ENCODE data around the gene ZNF30. TPM values are rescaled to one million over a fixed set of nuclear protein-coding genes. Genes with fewer than 3 reads are reported as not detected.
A peak's percentile ranks its signal among the peaks of the same experiment; 100 is the strongest.
"Not testable (repeated sequence)": the region's sequence is repeated elsewhere in the genome, so short reads cannot be mapped to it uniquely, and the experiment has no call there.

ZNF30 gene
- total and polyA plus RNA-seq, 8 donors, result 1.1 to 3.1 (median 2.5) TPM

DNA sequence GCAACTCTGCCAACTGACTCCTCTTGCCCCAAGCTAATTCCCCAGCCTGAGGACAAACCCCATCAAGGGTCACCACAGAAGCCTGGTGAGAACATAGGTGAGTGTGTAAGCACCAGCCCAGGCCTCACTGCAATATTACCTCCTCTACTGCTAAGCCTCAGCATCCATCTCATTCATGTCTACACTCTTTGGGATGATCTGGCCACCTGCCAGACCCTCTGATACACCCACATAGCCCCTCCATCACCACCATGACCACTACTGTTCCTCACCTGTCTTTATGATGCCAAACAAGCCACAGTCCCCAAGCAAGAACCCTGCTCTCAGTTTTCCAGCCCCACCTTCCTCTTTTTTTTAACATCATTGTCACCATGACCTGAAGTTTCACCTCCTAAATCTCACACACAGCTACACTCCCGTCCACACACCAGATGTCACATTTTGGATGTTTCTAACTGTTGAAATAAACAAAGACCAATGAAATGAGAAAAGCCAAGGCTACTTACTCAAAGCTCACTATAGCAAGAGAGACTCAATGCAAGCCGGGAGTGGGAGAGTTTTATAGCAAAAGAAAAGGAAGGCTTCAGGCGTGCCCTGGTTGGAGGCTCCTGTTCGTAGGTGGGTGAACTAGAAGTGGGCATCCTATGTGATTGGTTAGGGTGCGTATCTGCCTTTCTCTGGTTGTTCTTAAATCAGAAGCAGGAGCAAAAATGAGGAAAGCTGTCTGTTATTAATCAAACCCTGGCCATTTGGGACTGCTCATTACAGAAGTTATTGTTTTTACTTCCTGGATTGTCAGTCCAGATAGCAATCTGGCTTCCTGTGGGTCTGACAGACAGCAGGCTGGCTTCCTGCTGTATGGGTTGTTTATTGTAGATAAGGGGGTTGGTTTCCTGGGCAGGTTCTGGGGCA, 35.3 kb downstream of the ZNF30 start:
- H3K27me3 ChIP-seq, result no peaks in the 10 kb centered on the region
- H3K9me3 ChIP-seq, result peaks cover 0 to 13% (median 1%) of the 10 kb centered on the region in 4 donors
- FAIRE-seq (no peak), DNase-seq (peak in 1 of 6 donors; percentile 26), ATAC-seq (peak in 3 of 4 donors; percentile 40 to 49 (median 49))
- H3K4me1 ChIP-seq, result peaks cover 0 to 10% (median 5%) of the 10 kb centered on the region in 3 donors
- H3K27ac ChIP-seq, result peak overlapping the region in 1 of 4 donors; percentile 0
- TF ChIP-seq, protein P1, sequence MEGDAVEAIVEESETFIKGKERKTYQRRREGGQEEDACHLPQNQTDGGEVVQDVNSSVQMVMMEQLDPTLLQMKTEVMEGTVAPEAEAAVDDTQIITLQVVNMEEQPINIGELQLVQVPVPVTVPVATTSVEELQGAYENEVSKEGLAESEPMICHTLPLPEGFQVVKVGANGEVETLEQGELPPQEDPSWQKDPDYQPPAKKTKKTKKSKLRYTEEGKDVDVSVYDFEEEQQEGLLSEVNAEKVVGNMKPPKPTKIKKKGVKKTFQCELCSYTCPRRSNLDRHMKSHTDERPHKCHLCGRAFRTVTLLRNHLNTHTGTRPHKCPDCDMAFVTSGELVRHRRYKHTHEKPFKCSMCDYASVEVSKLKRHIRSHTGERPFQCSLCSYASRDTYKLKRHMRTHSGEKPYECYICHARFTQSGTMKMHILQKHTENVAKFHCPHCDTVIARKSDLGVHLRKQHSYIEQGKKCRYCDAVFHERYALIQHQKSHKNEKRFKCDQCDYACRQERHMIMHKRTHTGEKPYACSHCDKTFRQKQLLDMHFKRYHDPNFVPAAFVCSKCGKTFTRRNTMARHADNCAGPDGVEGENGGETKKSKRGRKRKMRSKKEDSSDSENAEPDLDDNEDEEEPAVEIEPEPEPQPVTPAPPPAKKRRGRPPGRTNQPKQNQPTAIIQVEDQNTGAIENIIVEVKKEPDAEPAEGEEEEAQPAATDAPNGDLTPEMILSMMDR (IDR thresholded peaks at IDR 0.05), result no peak
- peak overlapping the region in 1 of 4 donors; percentile 98 for H3K4me3 ChIP-seq
- intact Hi-C loops (cut with DNase I), result loop anchor here in 1 of 3 donors (10.0 kb wide), 1 partner anchor 53 kb away; no protein-coding TSS in a partner anchor
- WGBS, 2 donors, result 75 to 79% methylated on average over 5 of the region's 5 CpGs
- peaks cover 5 to 28% (median 20%) of the 10 kb centered on the region in 3 donors for H3K36me3 ChIP-seq

DNA sequence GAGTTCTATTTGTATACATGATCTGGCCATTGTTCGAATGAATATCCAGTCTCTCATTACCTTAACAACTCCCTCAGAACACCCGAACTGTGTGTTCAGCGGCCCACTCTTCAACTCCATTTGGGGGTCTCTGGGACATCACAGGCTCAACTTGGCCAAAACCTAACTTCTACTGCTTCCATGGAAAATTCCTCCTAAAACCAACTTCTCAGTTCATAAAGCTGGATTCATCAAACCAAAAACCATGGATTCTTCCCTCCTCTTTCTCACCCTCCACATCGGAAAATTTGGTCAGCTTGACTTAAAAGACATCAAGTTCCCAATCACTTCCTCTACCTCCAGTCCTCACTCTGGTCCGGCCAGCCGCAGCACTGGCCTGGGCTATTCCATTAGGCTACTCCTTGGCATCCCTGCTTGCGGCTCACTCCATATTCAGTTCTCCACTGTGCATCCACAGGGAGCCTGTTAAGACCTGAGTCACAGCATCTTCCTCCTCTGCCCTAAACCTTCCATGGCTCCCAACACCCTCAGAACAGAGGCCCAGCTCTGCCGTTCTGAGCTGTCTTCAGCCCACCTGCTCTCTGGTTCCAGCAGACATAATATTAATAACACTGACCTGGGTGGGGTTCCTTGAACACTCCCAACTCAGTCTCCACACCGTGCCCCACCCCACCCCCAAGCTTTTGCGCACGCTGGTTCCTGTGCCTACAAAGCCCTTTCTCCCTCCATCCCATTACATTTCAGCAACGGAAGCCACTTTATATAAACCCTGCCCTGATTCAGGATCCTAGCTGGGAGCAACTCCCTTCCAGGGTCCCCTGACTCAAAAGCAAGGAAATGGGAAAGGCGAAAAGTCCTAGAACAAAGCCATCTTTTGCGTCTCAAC, 36.2 kb downstream of the ZNF30 start:
- 30 to 32% methylated on average over 14 of the region's 14 CpGs for WGBS, 2 donors
- TF ChIP-seq, protein P1 (IDR thresholded peaks at IDR 0.05), result no peak
- Histone ChIP-seq H3K9me3 (peaks cover 0 to 8% (median 0%) of the 10 kb centered on the region in 4 donors), H3K4me1 (peaks cover 0 to 10% (median 5%) of the 10 kb centered on the region in 3 donors), H3K27ac (peak overlapping the region in 3 of 4 donors; percentile 0 to 53 (median 10)), H3K27me3 (no peaks in the 10 kb centered on the region), H3K4me3 (peak overlapping the region; percentile 96 to 98 (median 97)), H3K36me3 (peaks cover 5 to 19% (median 17%) of the 10 kb centered on the region in 3 donors)
- FAIRE-seq (no peak), ATAC-seq (peak; percentile 26 to 38 (median 30)), DNase-seq (peak in 1 of 6 donors; percentile 16)
- intact Hi-C loops (cut with DNase I), result loop anchor here in 1 of 3 donors (10.0 kb wide), 1 partner anchor 52 kb away; no protein-coding TSS in a partner anchor

GRCh38 chr19:34963573-34964406, 37.1 kb downstream of the ZNF30 start, which contains the start of gene ZNF792:
TSS of gene ZNF792 (minus strand) at chr19:34964229. CDS start at chr19:34963662, 567 bp downstream.
- intact Hi-C loops (cut with DNase I), result loop anchor here in 1 of 3 donors (10.0 kb wide), 1 partner anchor 51 kb away; no protein-coding TSS in a partner anchor
- Histone ChIP-seq H3K27me3 (no peaks in the 10 kb centered on the region), H3K36me3 (peaks cover 4 to 11% (median 9%) of the 10 kb centered on the region in 3 donors), H3K4me1 (peaks cover 0 to 10% (median 5%) of the 10 kb centered on the region in 3 donors), H3K9me3 (no peaks in the 10 kb centered on the region), H3K4me3 (peak within 1 kb of the TSS; percentile 96 to 98 (median 97)), H3K27ac (peak within 1 kb of the TSS; percentile 10 to 56 (median 52))
- TF ChIP-seq, protein P1 (IDR thresholded peaks at IDR 0.05), result no peak
- FAIRE-seq (no peak), ATAC-seq (peak; percentile 83 to 91 (median 90)), DNase-seq (peak; percentile 51 to 88 (median 72))
- WGBS, 2 donors, result 0% methylated on average over 58 to 78 of the region's 78 CpGs

DNA sequence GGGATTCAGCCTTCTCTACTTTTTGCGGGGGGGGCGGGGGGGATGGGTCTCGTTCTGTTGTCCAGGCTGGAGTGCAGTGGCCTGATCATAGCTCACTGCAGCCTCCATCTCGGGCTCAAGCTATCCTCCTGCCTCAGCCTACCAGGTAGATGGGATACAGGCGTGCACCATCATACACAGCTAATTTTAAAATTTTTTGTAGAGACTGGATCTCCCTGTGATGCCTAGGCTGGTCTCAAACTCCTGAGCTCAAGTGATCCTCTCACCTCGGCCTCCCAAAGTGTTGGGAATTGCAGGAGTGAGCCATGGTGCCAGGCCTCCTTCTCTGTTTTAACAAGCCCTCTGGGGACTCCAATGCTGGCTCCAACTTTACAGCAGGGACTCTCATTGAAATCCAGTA, 37.9 kb downstream of the ZNF30 start:
- Histone ChIP-seq H3K4me3 (peak overlapping the region in 1 of 4 donors; percentile 98), H3K9me3 (no peaks in the 10 kb centered on the region), H3K27ac (no peak overlapping the region), H3K27me3 (no peaks in the 10 kb centered on the region), H3K4me1 (peaks cover 0 to 10% (median 5%) of the 10 kb centered on the region in 3 donors), H3K36me3 (peaks cover 0 to 3% (median under 1%) of the 10 kb centered on the region in 3 donors)
- intact Hi-C loops (cut with DNase I), result loop anchor here in 1 of 3 donors (10.0 kb wide), 1 partner anchor 50 kb away; no protein-coding TSS in a partner anchor
- TF ChIP-seq, protein P1 (IDR thresholded peaks at IDR 0.05), result no peak
- FAIRE-seq (no peak), DNase-seq (peak in 1 of 6 donors; percentile 1), ATAC-seq (no peak)
- 46 to 49% methylated on average over 6 of the region's 6 CpGs for WGBS, 2 donors

GRCh38 chr19:34965505-34965904, 38.8 kb downstream of the ZNF30 start:
- intact Hi-C loops (cut with DNase I), result loop anchor here in 1 of 3 donors (10.0 kb wide), 1 partner anchor 49 kb away; no protein-coding TSS in a partner anchor
- H3K36me3 ChIP-seq, DNase-seq, H3K9me3 ChIP-seq, H3K27me3 ChIP-seq, FAIRE-seq, H3K4me1 ChIP-seq, H3K4me3 ChIP-seq, ATAC-seq, H3K27ac ChIP-seq: not testable (repeated sequence)
- 70 to 77% methylated on average over 5 of the region's 5 CpGs for WGBS, 2 donors
